Naive thymus-derived CD8-positive, alpha-beta T cell (primary cell): ENCODE results near the gene COQ9. TPM values are rescaled to one million over a fixed set of nuclear protein-coding genes. Genes with fewer than 3 reads are reported as not detected.
"Not testable (repeated sequence)": the region's sequence is repeated elsewhere in the genome, so short reads cannot be mapped to it uniquely, and the experiment has no call there.

Experiments
- ATAC-seq, 2 donors: fragments of 150-1000 bp; cut with Tn5 transposase in 1 of 2; sonication (Bioruptor Pico), chemical (Tn5 transposase) in 1 of 2; 1 replicate in 1 of 2; 2 replicates in 1 of 2; pipeline ENCODE4 v1.10.0; 2021; ENCODE audit warnings: mild to moderate bottlenecking in 2 of 2, moderate library complexity in 2 of 2
- POLR2A ChIA-PET: fragments of 350-600 bp; sonication (Branson Sonifier 250); formaldehyde crosslinking; loops from one replicate; lab custom pipeline; 2021; ENCODE audit warnings: antibody characterized with exemption; lab: Charles Lee
- DNase-seq, 10 donors: peaks; one replicate each; pipeline versions ENCODE4 v3.0.0 to v3.0.0-alpha.2; 2020 to 2022
- H3K27ac Mint-ChIP-seq, 10 donors: one replicate each; pipeline ENCODE4 v1.8.0; 2020 to 2022; ENCODE audit warnings: mild to moderate bottlenecking in 10 of 10, mixed read lengths in 10 of 10, moderate library complexity in 4 of 10, inconsistent platforms in 1 of 10
- H3K27me3 Mint-ChIP-seq, 5 donors: one replicate each; pipeline ENCODE4 v1.8.0; 2021 to 2022; ENCODE audit warnings: mixed read lengths in 5 of 5
- H3K36me3 Mint-ChIP-seq, 3 donors: one replicate each; pipeline ENCODE4 v1.8.0; 2020 to 2022; ENCODE audit warnings: mixed read lengths in 3 of 3, mild to moderate bottlenecking in 2 of 3, inconsistent platforms in 1 of 3
- H3K4me1 Mint-ChIP-seq, 4 donors: one replicate each; pipeline ENCODE4 v1.8.0; 2021 to 2022; ENCODE audit warnings: mixed read lengths in 4 of 4
- H3K4me3 Mint-ChIP-seq, 10 donors: one replicate each; pipeline ENCODE4 v1.8.0; 2020 to 2022; ENCODE audit warnings: mild to moderate bottlenecking in 10 of 10, mixed read lengths in 10 of 10, moderate library complexity in 6 of 10, inconsistent platforms in 1 of 10
- H3K9me3 Mint-ChIP-seq, 9 donors: one replicate each; pipeline ENCODE4 v1.8.0; 2020 to 2022; ENCODE audit warnings: mixed read lengths in 9 of 9, mild to moderate bottlenecking in 3 of 9, inconsistent platforms in 1 of 9, moderate library complexity in 1 of 9
- polyA plus RNA-seq, 3 donors: library from polyadenylated mRNA; unstranded; fragments of 300-500 nt; fragmentation: Illumina TruSeq; gene quantifications; one replicate each; pipeline ENCODE4 v1.2.3, GENCODE V29; 2021
- total RNA-seq, 8 experiments: library from RNA in 2 of 8; stranded (reverse) in 2 of 8; gene quantifications; one replicate each; pipeline ENCODE4 v1.2.3 and lab custom pipeline; 2021 to 2026

Gene COQ9
- total and polyA plus RNA-seq, 5 experiments from 2014 or later = 22.8 to 59.0 (median 35.8) TPM

DNA sequence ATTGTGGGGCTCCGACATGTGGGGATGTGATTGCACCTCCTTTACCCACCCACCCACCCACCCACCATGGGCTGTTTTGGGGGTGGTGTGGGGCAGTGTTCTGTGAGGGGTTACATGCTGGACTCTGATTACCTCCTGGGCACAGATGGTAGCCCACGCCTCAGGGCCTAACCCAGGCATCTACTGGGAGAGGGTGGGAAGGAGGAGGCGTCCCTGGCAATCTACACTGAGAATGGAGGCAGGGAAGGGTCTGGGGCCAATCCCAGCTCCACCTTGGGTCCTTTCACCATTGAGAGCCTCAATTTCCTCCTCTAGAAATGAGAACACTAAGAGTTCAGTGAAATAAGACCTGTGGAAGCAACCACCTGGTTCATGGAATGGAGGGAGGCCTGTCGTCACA, 50.8 kb downstream of the COQ9 start:
- H3K27me3 Mint-ChIP-seq = peaks cover 0 to 2% (median 0%) of the 10 kb centered on the region in 5 donors
- POLR2A ChIA-PET = interaction anchor here (2.2 kb wide), 1 partner anchor 12 kb away, joined by 6 read pairs; the partner anchor contains the start of gene DOK4
- no peak for ATAC-seq

DNA sequence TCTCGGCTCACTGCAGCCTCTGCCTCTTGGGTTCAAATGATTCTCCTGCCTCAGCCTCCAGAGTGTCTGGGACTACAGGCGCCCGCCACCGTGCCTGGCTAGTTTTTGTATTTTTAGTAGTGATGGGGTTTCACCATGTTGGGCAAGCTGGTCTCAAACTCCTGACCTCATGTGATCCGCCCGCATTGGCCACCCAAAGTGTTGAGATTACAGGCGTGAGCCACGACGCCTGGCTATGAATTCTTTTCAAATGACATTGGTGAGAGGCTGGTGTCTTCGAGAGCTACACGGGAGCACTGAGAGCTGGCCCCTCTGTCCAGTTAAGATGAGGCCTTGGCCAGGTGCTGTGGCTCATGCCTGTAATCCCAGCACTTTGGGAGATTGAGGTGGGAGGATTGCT, 52.7 kb downstream of the COQ9 start:
- H3K4me3 Mint-ChIP-seq, H3K36me3 Mint-ChIP-seq, H3K27me3 Mint-ChIP-seq, ATAC-seq, H3K9me3 Mint-ChIP-seq: not testable (repeated sequence)
- H3K27ac Mint-ChIP-seq = peak overlapping the region in 2 of 10 donors; percentile 28 to 32
- peaks cover 6 to 21% (median 10%) of the 10 kb centered on the region in 4 donors for H3K4me1 Mint-ChIP-seq
- POLR2A ChIA-PET = interaction anchor here (0.9 to 1.1 kb wide), 2 partner anchors 37 to 43 kb away, joined by 3 read pairs; partner anchors contain the start of gene POLR2C
- DNase-seq = peak in 1 of 10 donors; percentile 9

More for the DNA sequence above, 50.8 kb downstream of the COQ9 start:
- H3K4me1 Mint-ChIP-seq = peaks cover 6 to 21% (median 10%) of the 10 kb centered on the region in 4 donors
- no peak for DNase-seq
- H3K9me3 Mint-ChIP-seq = no peaks in the 10 kb centered on the region
- H3K27ac Mint-ChIP-seq = no peak overlapping the region
- no peak overlapping the region for H3K4me3 Mint-ChIP-seq
- no peaks in the 10 kb centered on the region for H3K36me3 Mint-ChIP-seq

DNA sequence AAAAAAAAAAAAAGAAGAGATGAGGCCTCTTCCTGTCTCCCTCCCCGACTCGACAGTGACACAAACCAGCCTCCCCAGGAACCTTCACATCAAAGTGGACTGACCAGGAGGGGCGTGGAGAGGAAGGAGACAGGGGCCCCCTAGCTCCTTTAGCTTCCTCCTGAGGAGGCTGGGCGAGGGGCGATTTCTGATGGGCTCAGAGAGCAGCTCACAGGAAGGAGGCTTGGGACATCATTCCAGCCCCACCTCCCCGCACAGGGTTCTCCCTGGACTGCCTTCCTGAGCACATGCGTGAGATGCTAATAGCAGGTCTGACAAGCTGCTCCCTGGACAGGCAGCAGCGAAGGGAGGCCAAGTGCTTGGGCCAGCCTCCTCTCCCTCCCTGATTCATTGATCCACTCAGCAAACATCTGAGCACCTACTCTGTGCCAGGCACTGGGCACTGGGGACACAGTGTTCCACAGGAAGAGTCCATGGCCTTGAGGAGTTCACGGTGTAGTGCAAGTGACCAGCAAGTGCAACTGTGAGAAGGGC, 53.4 kb downstream of the COQ9 start:
- POLR2A ChIA-PET = interaction anchor here (0.9 to 1.1 kb wide), 2 partner anchors 38 to 42 kb away, joined by 3 read pairs; partner anchors contain the start of gene POLR2C
- Mint-ChIP-seq H3K4me1 (peaks cover 6 to 21% (median 10%) of the 10 kb centered on the region in 4 donors), H3K4me3 (peak overlapping the region in 2 of 10 donors; percentile 26 to 74), H3K9me3 (no peaks in the 10 kb centered on the region), H3K36me3 (no peaks in the 10 kb centered on the region), H3K27me3 (peaks cover 0 to 3% (median 0%) of the 10 kb centered on the region in 5 donors), H3K27ac (peak overlapping the region in 9 of 10 donors; percentile 18 to 86 (median 66))
- DNase-seq (peak in 1 of 10 donors; percentile 63), ATAC-seq (peak in 1 of 2 donors; percentile 43)

DNA sequence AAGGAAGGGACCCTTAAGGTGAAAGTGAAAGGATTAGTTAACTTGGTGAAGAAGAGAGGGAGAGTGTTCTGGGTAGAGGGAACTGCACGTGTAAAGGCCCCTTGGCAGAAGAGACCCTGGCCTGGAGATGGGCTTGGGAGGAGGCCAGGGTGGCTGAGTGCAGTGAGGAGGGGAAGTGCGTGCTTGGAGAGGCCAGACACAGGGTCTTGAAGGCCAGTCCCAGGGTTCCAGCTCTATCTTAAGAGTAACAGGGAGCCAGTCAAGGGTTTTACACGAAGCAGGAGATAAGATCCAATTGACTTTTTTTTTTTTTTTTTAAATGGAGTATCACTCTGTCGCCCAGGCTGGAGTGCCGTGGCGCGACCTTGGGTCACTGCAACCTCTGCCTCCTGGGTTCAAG, 54.2 kb downstream of the COQ9 start:
- peaks cover 6 to 21% (median 10%) of the 10 kb centered on the region in 4 donors for H3K4me1 Mint-ChIP-seq
- DNase-seq = no peak
- H3K9me3 Mint-ChIP-seq = no peaks in the 10 kb centered on the region
- POLR2A ChIA-PET = no interaction called here
- no peaks in the 10 kb centered on the region for H3K36me3 Mint-ChIP-seq
- H3K4me3 Mint-ChIP-seq = no peak overlapping the region
- peaks cover 0 to 6% (median 0%) of the 10 kb centered on the region in 5 donors for H3K27me3 Mint-ChIP-seq
- H3K27ac Mint-ChIP-seq = peak overlapping the region in 6 of 10 donors; percentile 22 to 86 (median 66)
- no peak for ATAC-seq

DNA sequence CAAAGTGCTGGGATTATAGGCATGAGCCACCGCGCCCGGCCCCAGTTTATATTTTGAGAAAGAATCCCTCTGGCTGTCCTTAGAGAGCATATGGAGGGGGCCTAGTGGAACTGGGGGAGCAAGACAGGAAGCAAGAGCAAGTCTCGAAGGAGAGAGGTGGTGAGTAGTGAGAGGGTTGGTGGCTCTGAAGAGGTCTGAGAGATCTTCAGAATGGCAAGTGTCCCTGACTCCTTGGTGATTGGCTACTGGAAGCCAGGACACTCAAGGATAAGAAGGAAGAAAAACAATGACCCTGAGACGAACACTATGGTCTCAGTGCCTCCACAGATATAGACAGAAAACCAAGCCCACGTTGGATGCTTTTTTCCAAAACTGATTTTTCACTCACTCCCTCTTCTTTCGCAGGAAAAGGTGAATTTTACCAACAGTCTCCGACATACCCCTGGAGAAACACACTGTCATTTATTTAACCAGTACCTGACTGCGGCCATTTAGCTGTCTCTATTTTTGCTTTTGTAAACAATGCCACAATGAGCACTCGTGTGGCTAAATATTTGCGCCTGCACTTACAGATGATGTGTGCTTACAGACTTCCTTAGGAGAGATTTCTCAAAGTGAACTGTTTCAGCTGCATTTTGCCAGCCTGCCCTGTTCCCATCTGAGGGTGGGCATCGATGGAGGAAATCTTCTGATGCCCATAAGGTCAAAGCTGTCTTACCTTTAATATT, 54.9 kb downstream of the COQ9 start:
- Mint-ChIP-seq H3K4me3 (no peak overlapping the region), H3K27me3 (peaks cover 0 to 6% (median 0%) of the 10 kb centered on the region in 5 donors), H3K36me3 (no peaks in the 10 kb centered on the region), H3K27ac (peak overlapping the region in 4 of 10 donors; percentile 61 to 73 (median 68)), H3K4me1 (peaks cover 6 to 21% (median 10%) of the 10 kb centered on the region in 4 donors), H3K9me3 (no peaks in the 10 kb centered on the region)
- DNase-seq (peak in 1 of 10 donors; percentile 31), ATAC-seq (no peak)
- POLR2A ChIA-PET = no interaction called here

DNA sequence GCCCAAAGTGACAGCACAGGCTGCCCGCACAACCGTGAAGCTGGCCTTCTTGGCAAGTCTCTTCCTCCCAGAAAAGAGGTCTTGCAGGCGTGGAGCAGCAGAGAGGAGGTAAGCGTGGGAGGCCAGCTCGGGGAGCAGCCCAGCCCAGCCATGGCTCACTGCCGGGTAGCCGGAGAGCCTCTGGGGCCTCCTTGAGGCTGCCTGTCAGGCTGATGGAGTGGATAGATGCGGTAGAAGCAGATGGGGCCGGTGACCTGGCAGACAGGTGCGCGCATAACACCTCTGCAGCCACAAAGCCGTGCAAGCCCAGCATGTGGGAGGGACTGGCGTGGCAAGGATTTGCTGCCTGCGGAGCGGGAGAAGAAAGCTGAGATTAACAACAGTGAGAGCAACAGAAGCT, 56.1 kb downstream of the COQ9 start:
- DNase-seq = peak in 1 of 10 donors; percentile 37
- H3K27ac Mint-ChIP-seq = peak overlapping the region in 1 of 10 donors; percentile 74
- peaks cover 0 to 6% (median 0%) of the 10 kb centered on the region in 5 donors for H3K27me3 Mint-ChIP-seq
- no peak for ATAC-seq
- POLR2A ChIA-PET = no interaction called here
- no peaks in the 10 kb centered on the region for H3K9me3 Mint-ChIP-seq
- H3K36me3 Mint-ChIP-seq = no peaks in the 10 kb centered on the region
- H3K4me1 Mint-ChIP-seq = peaks cover 6 to 21% (median 11%) of the 10 kb centered on the region in 4 donors
- H3K4me3 Mint-ChIP-seq = peak overlapping the region in 1 of 10 donors; percentile 54

DNA sequence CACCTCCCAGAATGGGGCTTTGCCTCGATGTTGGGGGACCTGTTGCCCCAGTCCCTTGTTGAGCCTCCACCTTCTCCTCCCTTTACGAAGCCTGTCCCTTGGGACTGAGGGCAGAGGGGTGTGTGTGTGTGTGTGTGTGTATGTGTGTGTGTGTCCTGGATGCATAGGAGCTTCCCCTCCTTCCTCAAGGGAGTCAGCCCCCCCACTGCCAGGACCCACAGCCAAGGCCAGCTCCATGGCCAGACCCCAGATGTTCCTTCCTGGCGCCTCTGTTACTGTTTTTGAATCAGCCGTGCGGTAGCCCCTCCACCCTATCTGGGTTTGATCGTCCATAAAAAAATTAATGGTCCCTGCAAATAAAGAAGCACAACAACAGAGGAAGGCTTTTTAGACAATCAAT, 56.7 kb downstream of the COQ9 start:
- ATAC-seq (no peak), DNase-seq (peak in 1 of 10 donors; percentile 44)
- POLR2A ChIA-PET = interaction anchor here (0.7 kb wide), 1 partner anchor 25 kb away, joined by 4 read pairs; no protein-coding TSS in a partner anchor
- H3K27ac Mint-ChIP-seq = no peak overlapping the region
- peaks cover 0 to 6% (median 0%) of the 10 kb centered on the region in 5 donors for H3K27me3 Mint-ChIP-seq
- H3K36me3 Mint-ChIP-seq = no peaks in the 10 kb centered on the region
- H3K4me3 Mint-ChIP-seq = no peak overlapping the region
- peaks cover 6 to 21% (median 11%) of the 10 kb centered on the region in 4 donors for H3K4me1 Mint-ChIP-seq
- H3K9me3 Mint-ChIP-seq = no peaks in the 10 kb centered on the region

DNA sequence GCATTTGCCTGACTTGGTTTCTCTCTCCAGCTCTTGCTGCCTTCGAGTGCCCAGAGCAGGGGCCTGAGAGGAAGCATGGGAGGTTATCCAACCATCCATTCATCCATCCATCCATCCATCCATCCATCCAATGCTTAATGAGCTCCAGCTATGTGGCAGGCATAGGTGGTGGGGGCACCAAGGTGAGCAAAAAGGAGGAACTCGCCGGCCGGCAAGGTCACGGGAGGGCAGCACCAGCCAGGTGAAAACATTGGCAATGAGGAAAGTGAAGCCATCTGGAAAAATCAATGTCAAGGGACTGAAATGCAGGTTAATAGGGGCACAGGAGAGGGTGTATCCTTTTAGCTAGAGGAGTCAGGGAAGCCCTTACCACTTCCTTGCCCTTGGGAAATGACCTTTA, 57.2 kb downstream of the COQ9 start:
- H3K27ac Mint-ChIP-seq = no peak overlapping the region
- no peak for DNase-seq
- H3K4me3 Mint-ChIP-seq = no peak overlapping the region
- no peak for ATAC-seq
- H3K36me3 Mint-ChIP-seq = no peaks in the 10 kb centered on the region
- POLR2A ChIA-PET = interaction anchor here (0.7 kb wide), 3 partner anchors 15 to 113 kb away, joined by 4 to 6 read pairs (median 4); no protein-coding TSS in a partner anchor
- H3K9me3 Mint-ChIP-seq = no peaks in the 10 kb centered on the region
- peaks cover 6 to 17% (median 11%) of the 10 kb centered on the region in 4 donors for H3K4me1 Mint-ChIP-seq
- H3K27me3 Mint-ChIP-seq = peaks cover 0 to 6% (median 0%) of the 10 kb centered on the region in 5 donors

DNA sequence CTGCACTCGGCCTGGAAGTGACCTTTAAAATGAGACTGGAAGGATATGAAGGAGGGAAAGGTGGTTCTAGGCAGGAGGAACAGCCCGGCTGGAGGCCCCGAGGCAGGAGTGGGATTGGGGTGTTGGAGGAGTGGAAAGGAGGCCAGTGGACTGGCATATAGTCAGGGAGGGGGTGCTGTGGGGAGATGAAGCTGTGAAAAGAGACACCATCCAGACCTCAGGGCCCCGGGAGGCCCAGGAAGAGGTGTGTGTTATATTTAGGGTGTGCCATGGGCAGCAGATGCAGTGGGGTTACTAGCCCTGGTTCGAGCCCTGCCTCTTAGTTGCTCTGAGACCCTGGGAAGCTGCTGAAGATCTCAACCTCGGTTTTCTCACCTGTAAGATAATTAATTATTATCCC, 57.9 kb downstream of the COQ9 start:
- no peaks in the 10 kb centered on the region for H3K36me3 Mint-ChIP-seq
- ATAC-seq = no peak
- POLR2A ChIA-PET = interaction anchor here (0.7 kb wide), 2 partner anchors 16 to 114 kb away, joined by 4 to 6 read pairs; no protein-coding TSS in a partner anchor
- peaks cover 6 to 13% (median 10%) of the 10 kb centered on the region in 4 donors for H3K4me1 Mint-ChIP-seq
- no peaks in the 10 kb centered on the region for H3K9me3 Mint-ChIP-seq
- peaks cover 0 to 6% (median 0%) of the 10 kb centered on the region in 5 donors for H3K27me3 Mint-ChIP-seq
- peak overlapping the region in 1 of 10 donors; percentile 7 for H3K27ac Mint-ChIP-seq
- no peak for DNase-seq
- H3K4me3 Mint-ChIP-seq = no peak overlapping the region

DNA sequence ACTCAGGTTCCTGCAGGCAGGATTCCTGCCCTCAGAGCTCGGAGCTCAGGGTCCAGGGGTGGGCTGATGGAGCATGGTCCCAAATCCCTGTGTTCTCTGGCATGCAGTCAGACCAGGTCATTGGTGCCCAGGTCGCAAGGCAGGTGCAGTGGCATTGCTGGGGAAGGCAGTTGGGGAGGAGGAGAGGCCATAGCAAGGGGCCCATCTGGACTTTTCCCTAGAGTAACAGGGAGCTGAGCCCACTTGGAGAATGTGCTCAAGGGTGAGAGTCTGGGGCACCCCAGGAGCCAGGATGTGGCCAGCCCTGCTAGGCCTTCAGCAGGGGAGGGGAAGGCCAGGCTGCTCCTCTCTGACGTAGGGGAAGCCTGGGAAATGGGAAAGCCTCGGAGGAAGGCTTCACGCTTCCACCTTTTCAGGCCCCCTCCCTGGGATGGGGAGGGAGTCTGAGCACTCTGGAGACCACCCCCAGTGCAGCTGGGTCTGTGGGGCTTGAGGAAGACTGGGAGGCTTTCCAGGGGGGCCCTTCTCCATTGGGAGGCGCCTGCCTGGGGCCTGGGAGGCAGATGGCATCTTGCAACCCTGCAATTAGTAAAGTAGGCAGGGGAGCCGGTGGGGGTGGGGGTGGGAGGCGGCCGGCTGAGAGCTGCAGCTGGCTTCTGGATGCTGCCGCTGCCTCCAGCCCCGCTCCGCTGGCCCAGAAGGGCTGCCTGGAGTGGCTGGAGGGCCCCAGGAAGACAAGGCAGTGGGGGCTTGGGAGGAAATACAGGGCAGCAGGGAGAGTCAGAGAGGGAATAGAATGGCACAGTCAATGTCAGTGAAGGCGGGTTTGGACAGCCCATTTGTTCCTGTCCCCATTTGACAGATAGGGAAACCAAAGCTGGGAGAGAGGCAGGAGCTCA, 60.1 kb downstream of the COQ9 start:
- Mint-ChIP-seq H3K27me3 (peaks cover 0 to 6% (median 0%) of the 10 kb centered on the region in 5 donors), H3K27ac (no peak overlapping the region), H3K4me1 (peaks cover 0 to 3% (median 0%) of the 10 kb centered on the region in 4 donors), H3K4me3 (no peak overlapping the region), H3K9me3 (no peaks in the 10 kb centered on the region), H3K36me3 (peaks cover 0 to 10% (median 0%) of the 10 kb centered on the region in 3 donors)
- POLR2A ChIA-PET = no interaction called here
- DNase-seq (peak in 1 of 10 donors; percentile 54), ATAC-seq (no peak)

DNA sequence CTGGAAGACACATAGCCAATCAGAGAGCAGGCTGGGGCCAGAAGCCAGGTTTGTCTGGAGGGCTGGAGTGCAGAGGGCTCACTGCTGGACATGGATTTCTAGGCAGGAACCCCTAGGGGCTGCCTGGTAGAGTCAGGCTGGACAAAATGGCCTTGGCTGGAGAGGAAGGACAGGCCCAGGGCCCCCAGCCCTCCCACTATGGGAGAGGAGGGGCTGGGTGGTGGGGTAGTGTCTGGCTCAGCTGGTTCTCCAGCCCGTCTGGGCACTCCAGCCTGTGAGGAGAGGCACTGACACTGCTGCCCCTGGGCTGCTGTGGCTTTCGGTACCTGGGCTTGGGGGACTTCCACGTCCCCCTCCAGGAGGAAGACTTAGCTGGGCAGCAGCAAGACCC, 60.8 kb downstream of the COQ9 start:
- Mint-ChIP-seq H3K27ac (no peak overlapping the region), H3K27me3 (peaks cover 0 to 6% (median 0%) of the 10 kb centered on the region in 5 donors), H3K9me3 (no peaks in the 10 kb centered on the region), H3K36me3 (peaks cover 0 to 13% (median 2%) of the 10 kb centered on the region in 3 donors), H3K4me1 (peaks cover 0 to 3% (median 0%) of the 10 kb centered on the region in 4 donors), H3K4me3 (no peak overlapping the region)
- ATAC-seq (no peak), DNase-seq (peak in 1 of 10 donors; percentile 19)
- POLR2A ChIA-PET = no interaction called here
